Peyer's patch (tissue), 4 donors: ENCODE data around the gene UBE2E3.

ENCODE experiments used
- POLR2A ChIP-seq, 2 donors: fragments of 450-650 bp; IDR thresholded peaks; one replicate each; pipeline ENCODE4 v1.5.1; 2017; ENCODE audit warnings: antibody characterized with exemption in 2 of 2, mild to moderate bottlenecking in 2 of 2, moderate library complexity in 2 of 2
- TF ChIP-seq, protein P1 (sequence below), 6 experiments: fragments of 450-650 bp in 4 of 6; fragments of 200-600 bp in 2 of 6; sonication (generic) in 1 of 6; IDR thresholded peaks; one replicate each; pipeline ENCODE4 v1.5.1; 2017 to 2019; ENCODE audit warnings: antibody characterized with exemption in 6 of 6, mild to moderate bottlenecking in 3 of 6, moderate library complexity in 1 of 6

DNA sequence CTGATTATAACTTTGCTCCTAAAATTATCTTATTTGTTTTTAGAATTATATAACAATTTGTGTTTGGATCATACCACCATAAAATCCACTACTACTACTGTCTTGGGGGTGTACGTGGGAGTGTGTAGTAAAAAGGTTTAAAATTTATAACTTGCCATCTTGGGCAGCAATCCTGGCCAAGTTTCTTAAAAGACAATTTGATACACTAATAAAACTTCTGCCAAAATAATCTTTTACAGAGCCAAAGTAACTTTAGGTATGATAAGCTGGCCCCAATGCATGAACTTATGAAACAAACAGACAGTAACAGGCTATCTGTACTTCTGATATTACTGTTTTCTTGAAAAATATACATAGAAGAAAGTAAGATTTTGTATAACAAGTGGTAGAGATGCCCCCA, 11.3 kb upstream of the UBE2E3 start:
- TF ChIP-seq, protein P1, sequence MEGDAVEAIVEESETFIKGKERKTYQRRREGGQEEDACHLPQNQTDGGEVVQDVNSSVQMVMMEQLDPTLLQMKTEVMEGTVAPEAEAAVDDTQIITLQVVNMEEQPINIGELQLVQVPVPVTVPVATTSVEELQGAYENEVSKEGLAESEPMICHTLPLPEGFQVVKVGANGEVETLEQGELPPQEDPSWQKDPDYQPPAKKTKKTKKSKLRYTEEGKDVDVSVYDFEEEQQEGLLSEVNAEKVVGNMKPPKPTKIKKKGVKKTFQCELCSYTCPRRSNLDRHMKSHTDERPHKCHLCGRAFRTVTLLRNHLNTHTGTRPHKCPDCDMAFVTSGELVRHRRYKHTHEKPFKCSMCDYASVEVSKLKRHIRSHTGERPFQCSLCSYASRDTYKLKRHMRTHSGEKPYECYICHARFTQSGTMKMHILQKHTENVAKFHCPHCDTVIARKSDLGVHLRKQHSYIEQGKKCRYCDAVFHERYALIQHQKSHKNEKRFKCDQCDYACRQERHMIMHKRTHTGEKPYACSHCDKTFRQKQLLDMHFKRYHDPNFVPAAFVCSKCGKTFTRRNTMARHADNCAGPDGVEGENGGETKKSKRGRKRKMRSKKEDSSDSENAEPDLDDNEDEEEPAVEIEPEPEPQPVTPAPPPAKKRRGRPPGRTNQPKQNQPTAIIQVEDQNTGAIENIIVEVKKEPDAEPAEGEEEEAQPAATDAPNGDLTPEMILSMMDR (IDR thresholded peaks at IDR 0.05) = no peak
- TF ChIP-seq POLR2A (IDR thresholded peaks at IDR 0.05) = no peak
